Neuronal stem cell (in vitro differentiated cells): ENCODE data around the gene C18orf54.

Source experiments
- DNase-seq: peaks from one replicate; pipeline ENCODE4 v3.0.0-alpha.2; 2013; ENCODE audit warnings: low spot score
- H2AFZ ChIP-seq: one replicate; pipeline ENCODE4 v1.6.1; 2013; ENCODE audit warnings: mild to moderate bottlenecking, low read length, inconsistent platforms
- H2AK5ac ChIP-seq: 2 replicates; pipeline ENCODE4 v1.6.1; 2013; ENCODE audit warnings: low read depth, mild to moderate bottlenecking, inconsistent platforms, low read length, moderate library complexity, mixed read lengths
- H2BK120ac ChIP-seq: 2 replicates; pipeline ENCODE4 v1.6.1; 2013; ENCODE audit warnings: low read depth, mild to moderate bottlenecking, inconsistent platforms, low read length, moderate library complexity, mixed read lengths
- H2BK12ac ChIP-seq: one replicate; pipeline ENCODE4 v1.6.1; 2013; ENCODE audit warnings: low read length, inconsistent platforms
- H2BK15ac ChIP-seq: 2 replicates; pipeline ENCODE4 v1.6.1; 2013; ENCODE audit warnings: mild to moderate bottlenecking, low read length, inconsistent platforms, mixed read lengths
- H2BK5ac ChIP-seq: one replicate; pipeline ENCODE4 v1.6.1; 2013; ENCODE audit warnings: inconsistent platforms, mild to moderate bottlenecking, low read length, moderate library complexity
- H3K14ac ChIP-seq: one replicate; pipeline ENCODE4 v1.6.1; 2013; ENCODE audit warnings: low read length, inconsistent platforms
- H3K18ac ChIP-seq: 2 replicates; pipeline ENCODE4 v1.6.1; 2013; ENCODE audit warnings: low read length, inconsistent platforms
- H3K23ac ChIP-seq: 2 replicates; pipeline ENCODE4 v1.6.1; 2013; ENCODE audit warnings: low read depth, mild to moderate bottlenecking, mixed read lengths, low read length, inconsistent platforms; ENCODE audit not compliant: poor library complexity
- H3K27ac ChIP-seq: replicated peaks from 3 replicates; pipeline ENCODE4 v1.5.1; 2013; ENCODE audit warnings: low read length, inconsistent platforms
- H3K27me3 ChIP-seq, 3 experiments: 2 replicates each; pipeline ENCODE4 v1.6.1; 2013; ENCODE audit warnings: low read length in 3 of 3, mild to moderate bottlenecking in 2 of 3, inconsistent platforms in 1 of 3, low read depth in 1 of 3, mixed read lengths in 1 of 3, moderate library complexity in 1 of 3; ENCODE audit not compliant: control insufficient read depth in 3 of 3, insufficient read depth in 3 of 3
- H3K36me3 ChIP-seq, 2 donors: replicated peaks in 1 of 2; 2 replicates each; pipeline ENCODE4 v1.6.1; 2013; ENCODE audit warnings: low read length in 2 of 2; ENCODE audit not compliant: control insufficient read depth in 2 of 2, insufficient read depth in 2 of 2
- H3K4ac ChIP-seq: 2 replicates; pipeline ENCODE4 v1.6.1; 2013; ENCODE audit warnings: inconsistent platforms, mild to moderate bottlenecking, low read length, moderate library complexity
- H3K4me1 ChIP-seq, 2 donors: 1 replicate in 1 of 2; 2 replicates in 1 of 2; pipeline ENCODE4 v1.6.1; 2013; ENCODE audit warnings: low read length in 2 of 2, low read depth in 1 of 2; ENCODE audit not compliant: control insufficient read depth in 2 of 2, insufficient read depth in 1 of 2
- H3K4me2 ChIP-seq: one replicate; pipeline ENCODE4 v1.6.1; 2013; ENCODE audit warnings: mild to moderate bottlenecking, low read length, inconsistent platforms; ENCODE audit not compliant: insufficient read depth, poor library complexity, severe bottlenecking
- H3K4me3 ChIP-seq, 2 donors: 2 replicates each; pipeline ENCODE4 v1.5.1; 2013; ENCODE audit warnings: low read length in 2 of 2, mild to moderate bottlenecking in 2 of 2, inconsistent platforms in 1 of 2, moderate library complexity in 1 of 2
- H3K79me1 ChIP-seq: one replicate; pipeline ENCODE4 v1.6.1; 2013; ENCODE audit warnings: low read depth, mild to moderate bottlenecking, inconsistent platforms, low read length, moderate library complexity
- H3K9ac ChIP-seq: one replicate; pipeline ENCODE4 v1.6.1; 2013; ENCODE audit warnings: mild to moderate bottlenecking, low read depth, low read length, inconsistent platforms; ENCODE audit not compliant: poor library complexity
- H3K9me3 ChIP-seq, 2 donors: replicated peaks in 1 of 2; 2 replicates each; pipeline versions ENCODE3 to v1.6.1; 2013; ENCODE audit warnings: low read length in 2 of 2, mild to moderate bottlenecking in 2 of 2, inconsistent platforms in 1 of 2, low read depth in 1 of 2, mixed read lengths in 1 of 2, moderate library complexity in 1 of 2; ENCODE audit not compliant: control insufficient read depth in 2 of 2, insufficient read depth in 1 of 2
- H4K8ac ChIP-seq: one replicate; pipeline ENCODE4 v1.6.1; 2013; ENCODE audit warnings: low read depth, mild to moderate bottlenecking, inconsistent platforms, low read length, moderate library complexity
- H4K91ac ChIP-seq: one replicate; pipeline ENCODE4 v1.6.1; 2013; ENCODE audit warnings: low read length, low read depth, mild to moderate bottlenecking, inconsistent platforms; ENCODE audit not compliant: poor library complexity
- WGBS, 2 donors: extraction: QIAGEN DNeasy Blood & Tissue Kit; methylation state at CpG; one replicate each; pipeline ENCODE4 v1.1.7; 2013; ENCODE audit warnings: missing lambda C conversion rate in 2 of 2, mixed read lengths in 1 of 2; ENCODE audit not compliant: insufficient read length in 2 of 2, insufficient replicate concordance in 1 of 2; ENCODE audit errors: extremely low coverage in 2 of 2; 5-methylcytosine and 5-hydroxymethylcytosine counted together

Gene C18orf54

GRCh38 chr18:54323970-54324369, 33.7 kb upstream of the C18orf54 start:
- H3K4me2 ChIP-seq, result no peak overlapping the region
- H3K18ac ChIP-seq, result no peak overlapping the region
- no peaks in the 10 kb centered on the region for H3K36me3 ChIP-seq
- no peak for DNase-seq
- H2AFZ ChIP-seq, result no peak overlapping the region
- H2BK5ac ChIP-seq, result no peak overlapping the region
- H3K9ac ChIP-seq, result no peak overlapping the region
- H3K27ac ChIP-seq, result no peak overlapping the region
- H2BK12ac ChIP-seq, result no peak overlapping the region
- H2BK120ac ChIP-seq, result no peak overlapping the region
- WGBS, 2 donors, result no CpG with 5 or more reads among the region's 2 CpGs
- no peak overlapping the region for H3K14ac ChIP-seq
- no peaks in the 10 kb centered on the region for H3K4me1 ChIP-seq
- no peak overlapping the region for H4K91ac ChIP-seq
- H3K4me3 ChIP-seq, result no peak overlapping the region
- H2BK15ac ChIP-seq, result no peak overlapping the region
- no peak overlapping the region for H3K4ac ChIP-seq
- H2AK5ac ChIP-seq, result no peak overlapping the region
- H3K9me3 ChIP-seq, result no peaks in the 10 kb centered on the region
- H3K79me1 ChIP-seq, result no peaks in the 10 kb centered on the region
- no peak overlapping the region for H4K8ac ChIP-seq
- H3K27me3 ChIP-seq, result no peaks in the 10 kb centered on the region
- no peak overlapping the region for H3K23ac ChIP-seq

DNA sequence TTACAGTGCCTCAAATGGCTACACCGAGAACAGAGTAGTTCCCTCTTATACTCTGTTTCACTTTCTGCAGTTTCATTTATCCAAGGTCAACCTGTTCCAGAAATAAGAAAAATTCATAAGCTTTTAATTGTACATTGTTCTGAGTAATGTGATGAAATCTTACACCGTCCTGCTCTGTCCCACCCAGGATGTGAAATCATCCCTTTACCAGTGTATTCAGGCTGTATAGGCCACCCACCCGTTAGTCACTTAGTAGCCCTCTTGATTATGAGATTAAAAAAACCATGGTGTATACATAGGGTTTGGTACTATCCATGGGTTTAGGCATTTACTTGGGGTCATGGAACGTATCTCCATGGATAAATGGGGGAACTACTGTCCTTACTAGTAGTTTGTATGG, 29.9 kb upstream of the C18orf54 start:
- Histone ChIP-seq H3K18ac (no peak overlapping the region), H3K4me2 (no peak overlapping the region), H4K91ac (no peak overlapping the region), H3K27ac (no peak overlapping the region), H2BK12ac (no peak overlapping the region), H4K8ac (no peak overlapping the region), H2BK15ac (no peak overlapping the region), H3K9me3 (no peaks in the 10 kb centered on the region), H3K36me3 (no peaks in the 10 kb centered on the region), H3K4me1 (no peaks in the 10 kb centered on the region), H3K4me3 (no peak overlapping the region), H3K27me3 (no peaks in the 10 kb centered on the region), H3K14ac (no peak overlapping the region), H2BK5ac (no peak overlapping the region), H2BK120ac (no peak overlapping the region), H3K9ac (no peak overlapping the region), H2AFZ (peak overlapping the region; percentile 16), H2AK5ac (no peak overlapping the region), H3K4ac (no peak overlapping the region), H3K79me1 (no peaks in the 10 kb centered on the region), H3K23ac (no peak overlapping the region)
- no CpG with 5 or more reads among the region's 4 CpGs for WGBS, 2 donors
- DNase-seq, result no peak

DNA sequence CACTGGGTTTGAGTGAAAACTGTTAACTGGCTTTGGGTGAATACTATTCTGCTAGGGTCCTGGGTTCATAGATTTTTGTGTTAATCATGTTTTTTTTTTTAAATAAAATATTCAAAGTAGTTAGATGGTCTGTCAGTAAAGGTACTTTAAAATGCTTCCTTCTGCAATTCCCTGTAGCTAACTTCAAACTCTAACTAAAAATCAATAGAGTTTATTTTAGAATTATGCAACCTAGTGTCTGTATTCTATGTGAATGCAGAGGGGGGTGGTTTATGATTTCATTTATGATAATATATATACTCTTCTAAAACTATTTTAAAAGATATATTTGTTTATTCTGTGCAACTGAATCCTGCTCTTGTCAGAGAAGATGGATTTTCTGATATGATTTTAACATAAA, 27.9 kb upstream of the C18orf54 start:
- no peak for DNase-seq
- no peak overlapping the region for H2BK120ac ChIP-seq
- no peak overlapping the region for H2AFZ ChIP-seq
- no peak overlapping the region for H3K14ac ChIP-seq
- H3K9me3 ChIP-seq, result no peaks in the 10 kb centered on the region
- no peak overlapping the region for H3K23ac ChIP-seq
- no peak overlapping the region for H3K9ac ChIP-seq
- H4K91ac ChIP-seq, result no peak overlapping the region
- no peak overlapping the region for H2BK15ac ChIP-seq
- no peak overlapping the region for H2BK12ac ChIP-seq
- H3K18ac ChIP-seq, result no peak overlapping the region
- H3K27me3 ChIP-seq, result no peaks in the 10 kb centered on the region
- no peaks in the 10 kb centered on the region for H3K36me3 ChIP-seq
- no peak overlapping the region for H3K4ac ChIP-seq
- no peaks in the 10 kb centered on the region for H3K79me1 ChIP-seq
- H4K8ac ChIP-seq, result no peak overlapping the region
- no peak overlapping the region for H3K27ac ChIP-seq
- no peaks in the 10 kb centered on the region for H3K4me1 ChIP-seq
- H3K4me2 ChIP-seq, result no peak overlapping the region
- no peak overlapping the region for H2BK5ac ChIP-seq
- no peak overlapping the region for H3K4me3 ChIP-seq
- no peak overlapping the region for H2AK5ac ChIP-seq

DNA sequence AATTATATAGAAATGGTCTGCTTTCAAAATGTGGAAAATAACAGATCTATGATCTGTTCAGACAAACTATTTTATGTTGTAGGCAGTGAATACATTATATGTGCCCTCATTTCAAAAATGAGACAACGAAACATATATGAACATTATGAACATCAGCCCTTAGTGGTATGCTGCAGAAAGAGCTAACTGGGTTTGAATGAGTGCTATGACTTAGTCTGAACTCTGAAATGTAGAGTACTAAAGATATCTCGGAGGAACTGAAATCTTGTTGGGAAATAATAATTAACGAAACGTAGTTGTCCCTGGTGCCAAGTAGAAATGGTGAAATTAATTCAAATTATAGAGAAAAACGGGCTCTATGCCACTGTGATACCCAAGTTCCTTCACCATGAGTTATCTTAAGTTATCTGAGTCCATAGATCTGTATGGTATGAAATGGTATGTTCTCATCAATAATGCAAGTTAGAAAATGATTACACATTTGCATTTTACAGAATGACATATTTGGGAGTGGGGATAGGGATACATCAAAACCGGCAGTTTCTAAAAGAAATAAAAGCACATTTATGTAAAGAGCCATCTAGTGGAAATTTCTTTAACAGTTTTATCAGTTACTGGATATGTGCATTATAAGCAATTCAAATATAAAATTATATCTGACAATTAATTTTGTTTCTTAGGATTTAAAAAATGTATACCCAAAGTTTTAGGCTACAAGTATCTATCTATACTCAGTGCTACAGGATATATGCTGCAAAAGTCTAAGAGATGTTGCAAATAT, 26.7 kb upstream of the C18orf54 start:
- WGBS, 2 donors, result no CpG with 5 or more reads among the region's 6 CpGs

More for the DNA sequence above, 26.7 kb upstream of the C18orf54 start:
- H2AFZ ChIP-seq, result no peak overlapping the region
- H3K27ac ChIP-seq, result no peak overlapping the region
- H2AK5ac ChIP-seq, result no peak overlapping the region
- no peak overlapping the region for H4K8ac ChIP-seq
- H3K36me3 ChIP-seq, result no peaks in the 10 kb centered on the region
- no peaks in the 10 kb centered on the region for H3K4me1 ChIP-seq
- no peak for DNase-seq
- H3K79me1 ChIP-seq, result no peaks in the 10 kb centered on the region
- H3K4ac ChIP-seq, result no peak overlapping the region
- H2BK15ac ChIP-seq, result no peak overlapping the region
- no peak overlapping the region for H3K4me2 ChIP-seq
- H3K4me3 ChIP-seq, result no peak overlapping the region
- H3K9ac ChIP-seq, result no peak overlapping the region
- no peak overlapping the region for H3K14ac ChIP-seq
- no peak overlapping the region for H3K18ac ChIP-seq
- H3K27me3 ChIP-seq, result no peaks in the 10 kb centered on the region
- no peak overlapping the region for H2BK120ac ChIP-seq
- H2BK5ac ChIP-seq, result no peak overlapping the region
- no peak overlapping the region for H4K91ac ChIP-seq
- H2BK12ac ChIP-seq, result no peak overlapping the region
- H3K23ac ChIP-seq, result no peak overlapping the region
- no peaks in the 10 kb centered on the region for H3K9me3 ChIP-seq
